Choroid plexus epithelial cell (primary cell): Measurements from ENCODE around the gene ARRB2.
"Not testable (repeated sequence)": the region's sequence is repeated elsewhere in the genome, so short reads cannot be mapped to it uniquely, and the experiment has no call there.

Experiments used
- DNase-seq: peaks from one replicate; pipeline ENCODE4 v3.0.0-alpha.2; 2010; ENCODE audit warnings: low read depth
- H3K4me3 ChIP-seq: 2 replicates; pipeline ENCODE4 v1.5.1; 2011; ENCODE audit warnings: low read depth, mild to moderate bottlenecking, control low read depth, low read length, moderate library complexity
- TF ChIP-seq, protein P1 (sequence below): conservative IDR thresholded peaks from 2 replicates; pipeline ENCODE4 v1.5.1; 2011; ENCODE audit warnings: low read depth, mild to moderate bottlenecking, control low read depth, inconsistent platforms, low read length, moderate library complexity

ARRB2 gene

GRCh38 chr17:4701116-4701515 lies 9.3 kb upstream of the ARRB2 start:
- DNase-seq = no peak
- TF ChIP-seq, protein P1, sequence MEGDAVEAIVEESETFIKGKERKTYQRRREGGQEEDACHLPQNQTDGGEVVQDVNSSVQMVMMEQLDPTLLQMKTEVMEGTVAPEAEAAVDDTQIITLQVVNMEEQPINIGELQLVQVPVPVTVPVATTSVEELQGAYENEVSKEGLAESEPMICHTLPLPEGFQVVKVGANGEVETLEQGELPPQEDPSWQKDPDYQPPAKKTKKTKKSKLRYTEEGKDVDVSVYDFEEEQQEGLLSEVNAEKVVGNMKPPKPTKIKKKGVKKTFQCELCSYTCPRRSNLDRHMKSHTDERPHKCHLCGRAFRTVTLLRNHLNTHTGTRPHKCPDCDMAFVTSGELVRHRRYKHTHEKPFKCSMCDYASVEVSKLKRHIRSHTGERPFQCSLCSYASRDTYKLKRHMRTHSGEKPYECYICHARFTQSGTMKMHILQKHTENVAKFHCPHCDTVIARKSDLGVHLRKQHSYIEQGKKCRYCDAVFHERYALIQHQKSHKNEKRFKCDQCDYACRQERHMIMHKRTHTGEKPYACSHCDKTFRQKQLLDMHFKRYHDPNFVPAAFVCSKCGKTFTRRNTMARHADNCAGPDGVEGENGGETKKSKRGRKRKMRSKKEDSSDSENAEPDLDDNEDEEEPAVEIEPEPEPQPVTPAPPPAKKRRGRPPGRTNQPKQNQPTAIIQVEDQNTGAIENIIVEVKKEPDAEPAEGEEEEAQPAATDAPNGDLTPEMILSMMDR = no peak
- H3K4me3 ChIP-seq = no peak overlapping the region

- TF ChIP-seq, protein P1 = no peak
- no peak for DNase-seq
- peak overlapping the region; percentile 97 for H3K4me3 ChIP-seq
These were observed 7.1 kb upstream of the ARRB2 start for GRCh38 chr17:4703330-4703691.

DNA sequence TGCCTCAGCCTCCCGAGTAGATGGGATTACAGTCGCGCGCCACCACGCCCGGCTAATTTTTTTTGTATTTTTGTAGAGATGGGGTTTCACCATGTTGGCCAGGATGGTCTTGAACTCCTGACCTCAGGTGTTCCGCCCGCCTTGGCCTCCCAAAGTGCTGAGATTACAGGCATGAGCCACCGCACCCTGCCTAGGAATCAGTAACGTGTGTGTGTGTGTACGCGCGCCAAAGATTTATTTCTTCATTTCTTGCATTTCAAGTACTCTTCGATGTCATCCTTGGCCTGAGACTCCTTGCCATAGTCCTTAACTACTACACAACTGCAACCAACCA lies 5.9 kb upstream of the ARRB2 start:
- DNase-seq = not testable (repeated sequence)
- H3K4me3 ChIP-seq = peak overlapping the region; percentile 97

GRCh38 chr17:4704991-4705390 lies 5.4 kb upstream of the ARRB2 start:
- TF ChIP-seq, protein P1 = no peak
- no peak for DNase-seq
- no peak overlapping the region for H3K4me3 ChIP-seq

DNA sequence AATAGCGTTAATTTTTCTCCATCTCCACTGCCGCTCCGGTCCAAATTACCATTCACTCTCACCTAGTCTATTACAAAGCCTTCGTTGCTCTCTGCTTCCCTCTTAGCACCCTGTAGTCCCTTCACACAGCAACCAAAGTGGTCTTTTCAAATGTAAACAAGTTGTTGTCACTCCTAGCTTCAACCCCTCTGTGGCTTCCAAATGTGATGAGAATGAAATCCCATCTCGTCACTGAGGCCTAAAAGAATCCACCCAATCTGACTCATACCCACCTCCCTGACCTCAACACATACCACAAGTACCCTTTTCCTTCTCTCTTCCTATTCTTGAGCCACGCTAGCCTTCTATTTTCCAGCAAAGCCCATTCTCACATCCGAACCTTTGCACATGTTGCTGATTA lies 4.3 kb upstream of the ARRB2 start:
- peak; percentile 28 for DNase-seq
- H3K4me3 ChIP-seq = no peak overlapping the region
- TF ChIP-seq, protein P1 = no peak

DNA sequence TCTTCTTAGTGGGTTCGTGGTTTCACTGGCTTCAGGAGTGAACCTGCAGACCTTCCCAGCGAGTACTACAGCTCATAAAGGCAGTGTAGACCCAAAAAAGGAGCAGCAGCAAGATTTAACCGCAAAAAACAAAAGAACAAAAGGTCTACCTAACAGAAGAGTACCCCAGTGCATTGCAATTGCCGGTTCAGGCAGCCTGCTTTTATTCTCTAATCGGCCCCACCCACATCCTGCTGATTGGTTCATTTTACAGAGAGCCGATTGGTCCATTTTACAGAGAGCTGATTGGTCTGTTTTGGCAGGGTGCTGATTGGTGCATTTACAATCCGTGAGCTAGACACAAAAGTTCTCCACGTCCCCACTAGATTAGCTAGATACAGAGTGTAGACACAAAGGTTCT lies 2.0 kb upstream of the ARRB2 start:
- TF ChIP-seq, protein P1 = no peak
- no peak for DNase-seq
- H3K4me3 ChIP-seq = no peak overlapping the region

- no peak for DNase-seq
- TF ChIP-seq, protein P1 = no peak
These were observed 532 bp downstream of the ARRB2 start for GRCh38 chr17:4710693-4711634.

More at GRCh38 chr17:4710693-4711634, 532 bp downstream of the ARRB2 start:
- H3K4me3 ChIP-seq = peak overlapping the region; percentile 65
